ENCODE data around the gene TAP1.
A peak's percentile ranks its signal among the peaks of the same experiment; 100 is the strongest.

TAP1 gene

DNA sequence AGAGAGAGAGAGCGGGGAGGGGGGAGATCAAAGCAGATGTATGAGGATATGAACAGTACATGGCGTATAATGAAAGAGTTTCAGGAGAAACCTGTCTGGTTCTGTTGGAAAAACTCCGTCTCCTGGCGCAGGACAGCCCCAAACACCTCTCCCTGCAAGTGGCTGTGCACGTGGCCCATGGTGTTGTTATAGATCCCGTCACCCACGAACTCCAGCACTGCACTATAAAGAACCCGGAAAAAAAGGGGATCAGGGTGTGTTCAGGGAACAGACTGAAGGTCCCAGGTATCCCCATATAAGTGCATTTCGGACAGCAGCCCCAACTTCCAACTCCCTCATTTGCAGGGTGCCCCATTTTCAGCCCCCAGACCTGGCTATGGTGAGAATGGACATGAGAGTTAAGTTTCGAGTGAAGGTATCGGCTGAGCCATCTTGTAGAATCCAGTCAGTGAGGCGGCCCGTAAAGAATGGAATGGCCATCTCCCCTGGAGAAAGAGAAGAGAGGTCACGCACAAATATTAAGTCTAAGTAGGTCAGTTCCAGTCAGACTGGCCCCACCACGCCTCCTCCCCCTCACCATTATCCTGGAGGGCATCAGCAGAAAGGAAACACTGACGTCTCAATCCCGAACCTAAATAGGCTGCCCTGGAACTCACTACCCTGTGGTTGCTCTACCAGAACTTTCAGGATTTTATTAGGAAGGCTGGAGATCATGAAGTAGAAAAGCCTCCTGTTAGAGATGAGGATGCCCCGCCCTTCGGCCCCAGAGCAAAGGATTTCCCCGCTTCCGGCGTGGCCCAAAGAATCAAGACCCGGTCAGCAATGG is 1.3 kb downstream of the TAP1 start:
- DNase-seq (ENCODE audit: low spot score): peak; percentile 47
- in situ Hi-C loops (cut with MboI; ENCODE audit: low pct_unique_long_range_greater_than_20kb, low sequenced_read_pairs, unreplicated experiment): no loop called here
- no peak for TF ChIP-seq CTCF (IDR thresholded peaks at IDR 0.05; ENCODE audit: extremely low read depth, insufficient read depth, missing control alignments)

DNA sequence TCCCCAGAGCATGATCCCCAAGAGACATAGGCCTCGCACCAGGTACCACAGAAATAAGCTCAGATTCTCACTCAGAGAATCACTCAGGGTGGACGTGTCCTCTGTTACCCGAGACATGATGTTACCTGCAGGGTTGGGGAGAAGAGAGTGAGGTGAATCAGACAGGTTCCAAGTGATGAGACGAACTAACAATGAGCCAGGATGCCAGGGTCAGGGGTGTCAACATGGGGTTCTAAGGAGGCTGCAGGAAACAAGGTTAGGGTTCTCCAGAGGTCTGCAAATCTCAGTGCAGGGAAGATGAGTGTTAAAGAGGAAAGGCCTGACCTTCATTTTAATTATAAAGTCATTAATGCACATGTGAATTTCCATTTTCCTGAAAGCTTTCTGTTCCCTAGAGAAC is 2.5 kb downstream of the TAP1 start:
- TF ChIP-seq CTCF (IDR thresholded peaks at IDR 0.05; ENCODE audit: extremely low read depth, insufficient read depth, missing control alignments): no peak
- in situ Hi-C loops (cut with MboI; ENCODE audit: low pct_unique_long_range_greater_than_20kb, low sequenced_read_pairs, unreplicated experiment): no loop called here

DNA sequence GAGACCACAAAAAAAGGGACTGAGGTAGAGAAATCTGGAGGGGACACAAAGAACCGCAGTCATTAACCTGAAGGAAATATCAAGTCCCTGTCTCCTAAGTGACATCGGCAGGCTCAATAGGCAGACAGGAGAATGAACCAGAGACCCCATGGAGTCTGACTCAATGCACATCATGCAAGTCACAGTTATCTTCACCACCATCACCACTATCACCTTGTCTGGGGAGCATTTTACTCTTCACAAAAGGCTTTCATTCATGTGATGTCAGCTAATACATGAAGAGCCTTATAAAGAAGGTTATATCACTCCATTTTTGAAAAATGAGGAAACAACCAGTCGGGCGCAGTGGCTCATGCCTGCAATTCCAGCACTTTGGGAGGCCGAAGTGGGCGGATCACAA is 4.4 kb downstream of the TAP1 start:
- in situ Hi-C loops (cut with MboI; ENCODE audit: low pct_unique_long_range_greater_than_20kb, low sequenced_read_pairs, unreplicated experiment): no loop called here
- DNase-seq (ENCODE audit: low spot score): no peak
- TF ChIP-seq CTCF (IDR thresholded peaks at IDR 0.05; ENCODE audit: extremely low read depth, insufficient read depth, missing control alignments): no peak

More for the DNA sequence above, 2.5 kb downstream of the TAP1 start:
- DNase-seq (ENCODE audit: low spot score): no peak

DNA sequence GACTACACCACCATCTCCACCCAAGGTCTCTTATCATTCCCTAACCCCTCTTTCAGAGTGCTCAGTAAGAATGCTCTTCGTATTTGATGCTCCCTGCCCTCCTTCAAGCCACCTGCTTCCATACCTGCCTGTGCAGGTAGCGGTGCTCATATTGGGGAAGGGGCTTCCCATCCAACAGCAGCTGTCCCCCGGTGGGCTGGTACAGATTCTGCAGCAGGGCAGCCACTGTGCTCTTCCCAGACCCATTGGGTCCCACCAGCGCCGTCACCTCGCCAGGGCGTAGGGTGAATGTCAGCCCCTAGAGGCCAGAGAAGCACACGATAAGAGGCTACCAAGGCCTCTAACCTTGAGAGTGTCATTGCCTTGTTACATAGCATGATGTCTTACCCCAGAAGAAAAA is 5.7 kb downstream of the TAP1 start:
- DNase-seq (ENCODE audit: low spot score): no peak
- in situ Hi-C loops (cut with MboI; ENCODE audit: low pct_unique_long_range_greater_than_20kb, low sequenced_read_pairs, unreplicated experiment): no loop called here
- TF ChIP-seq CTCF (IDR thresholded peaks at IDR 0.05; ENCODE audit: extremely low read depth, insufficient read depth, missing control alignments): no peak

- in situ Hi-C loops (cut with MboI; ENCODE audit: low pct_unique_long_range_greater_than_20kb, low sequenced_read_pairs, unreplicated experiment): no loop called here
- DNase-seq (ENCODE audit: low spot score): no peak
- no peak for TF ChIP-seq CTCF (IDR thresholded peaks at IDR 0.05; ENCODE audit: extremely low read depth, insufficient read depth, missing control alignments)
Measured at GRCh38 chr6:32847004-32847403, 6.5 kb downstream of the TAP1 start.

DNA sequence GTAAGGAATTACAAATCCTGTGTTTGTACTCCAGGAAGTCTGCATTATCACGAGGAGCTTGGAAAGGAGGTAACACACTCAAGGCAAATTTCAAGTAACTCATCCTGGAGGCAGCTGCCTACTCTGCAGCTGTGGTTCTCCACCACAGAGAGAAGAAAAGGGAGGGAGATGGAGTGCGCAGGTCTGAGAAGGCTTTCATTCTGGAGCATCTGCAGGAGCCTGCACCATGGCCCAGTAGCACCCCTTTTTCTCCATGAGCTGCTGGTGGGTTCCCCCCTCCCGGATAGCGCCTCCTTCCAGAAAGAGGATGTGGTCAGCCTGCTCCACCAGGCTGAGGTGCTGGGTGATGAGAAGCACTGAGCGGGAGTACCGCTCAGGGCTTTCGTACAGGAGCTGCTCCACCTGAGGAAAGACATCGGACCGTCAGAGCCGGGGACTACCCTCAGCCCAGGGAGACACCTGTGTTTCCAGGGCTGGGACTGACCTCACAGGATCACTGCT is 8.1 kb downstream of the TAP1 start:
- TF ChIP-seq CTCF (IDR thresholded peaks at IDR 0.05; ENCODE audit: extremely low read depth, insufficient read depth, missing control alignments): no peak
- DNase-seq (ENCODE audit: low spot score): no peak
- in situ Hi-C loops (cut with MboI; ENCODE audit: low pct_unique_long_range_greater_than_20kb, low sequenced_read_pairs, unreplicated experiment): no loop called here

All from GM13977 (cell line).